ENCODE measurements around the gene LRRD1.

DNA sequence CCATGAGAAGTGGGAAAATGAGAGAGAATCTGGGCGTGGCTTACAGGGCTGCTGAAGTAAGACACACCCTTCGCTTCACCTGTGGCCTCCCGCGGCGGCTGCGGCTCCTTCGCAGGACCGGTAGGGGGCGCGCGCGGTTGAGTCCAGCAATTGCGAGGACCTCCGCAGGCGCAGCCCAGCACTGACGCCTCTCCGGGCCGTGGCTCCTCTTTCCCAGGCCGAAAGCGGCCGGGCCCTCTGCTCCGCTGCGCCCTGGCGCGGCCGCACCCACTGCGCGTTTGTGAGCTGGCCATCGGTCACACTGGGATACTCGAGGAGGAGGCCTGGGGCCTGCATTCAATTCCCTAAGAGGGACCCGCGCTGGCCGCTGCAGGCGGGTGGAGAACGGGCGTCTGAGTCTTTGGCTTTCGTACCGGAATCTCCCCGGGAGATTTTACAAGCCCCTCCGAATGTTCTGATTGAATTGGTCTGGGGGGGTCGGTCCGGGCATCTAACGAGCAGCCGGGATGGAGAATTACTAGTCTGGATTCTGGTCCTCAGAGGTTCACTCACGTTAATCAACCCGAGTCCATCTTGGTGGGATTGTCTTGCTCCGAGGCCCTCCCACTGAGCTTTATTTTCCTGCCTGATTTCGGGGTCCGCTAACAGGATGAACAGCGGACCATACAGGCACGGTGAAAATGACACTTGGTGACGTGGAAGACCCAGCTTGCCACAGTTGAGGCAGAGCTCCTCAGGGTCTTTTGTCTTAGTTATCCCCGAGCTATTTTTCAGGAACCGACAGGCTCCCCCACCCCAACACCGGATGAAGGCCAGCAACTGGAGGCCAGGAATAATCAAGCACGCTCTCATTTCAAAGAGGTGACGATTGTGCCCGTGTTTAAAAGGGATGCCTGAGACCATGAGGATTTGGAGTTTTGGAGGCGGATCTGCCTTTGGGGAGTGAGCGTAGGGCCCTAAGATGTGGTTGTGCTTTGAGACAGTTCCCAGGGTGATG is at the start of gene LRRD1:
- peak; percentile 93 for TF ChIP-seq CTCF (IDR thresholded peaks at IDR 0.05; ENCODE audit: low read depth, low read length)
- TF ChIP-seq POLR2A (IDR thresholded peaks at IDR 0.05; ENCODE audit: extremely low read depth, insufficient read length): no peak
- no peak for TF ChIP-seq MYC (IDR thresholded peaks at IDR 0.05; ENCODE audit: low read depth, low read length)

Measured in NB4 (cell line).